Fibroblast of skin of left biceps (primary cell): Measurements from ENCODE around the gene MCCD1.

Source experiments
- DNase-seq, 2 experiments: peaks; one replicate each; pipeline ENCODE4 v3.0.0-alpha.2; 2013; ENCODE audit warnings: low read depth in 2 of 2

The MCCD1 gene

GRCh38 chr6:31572041-31572911 is 43.5 kb downstream of the MCCD1 start, which contains the start of gene LTA:
LTA (plus strand) TSS chr6:31572289; CDS start chr6:31572743, 454 bp downstream.
- no peak for DNase-seq

GRCh38 chr6:31573239-31574105 is 44.7 kb downstream of the MCCD1 start:
- DNase-seq: no peak

- no peak for DNase-seq
Observed at GRCh38 chr6:31574106-31575061, 45.6 kb downstream of the MCCD1 start.

- DNase-seq: no peak
Observed at GRCh38 chr6:31575335-31575901, 46.7 kb downstream of the MCCD1 start, which contains the start of gene TNF. TNF (plus strand) TSS chr6:31575565; CDS start chr6:31575742, 177 bp downstream.

- DNase-seq: no peak
Observed at GRCh38 chr6:31575952-31576685, 47.4 kb downstream of the MCCD1 start.

GRCh38 chr6:31576897-31577578 is 48.3 kb downstream of the MCCD1 start:
- DNase-seq: no peak

GRCh38 chr6:31577579-31577966 is 48.8 kb downstream of the MCCD1 start:
- no peak for DNase-seq

GRCh38 chr6:31578184-31579118 is 49.7 kb downstream of the MCCD1 start:
- DNase-seq: no peak

GRCh38 chr6:31579119-31579505 is 50.4 kb downstream of the MCCD1 start:
- DNase-seq: no peak
